H1 (cell line): Measurements from ENCODE around the gene ERGIC3. TPM values are rescaled to one million over a fixed set of nuclear protein-coding genes. Genes with fewer than 3 reads are reported as not detected.

Experiments used
- CTCF ChIA-PET: fragments of 300-600 bp; sonication (Branson Sonifier 250); formaldehyde crosslinking; loops from one replicate; lab custom pipeline; 2021; ENCODE audit not compliant: partially characterized antibody; lab: Charles Lee
- POLR2A ChIA-PET: fragments of 300-600 bp; sonication (Branson Sonifier 250); formaldehyde crosslinking; loops from one replicate; lab custom pipeline; 2021; ENCODE audit warnings: inconsistent platforms; ENCODE audit not compliant: partially characterized antibody; lab: Charles Lee
- DNase-seq, 2 experiments: peaks; one replicate each; pipeline versions ENCODE4 v3.0.0 to v3.0.0-alpha.2; 2010 to 2022; ENCODE audit warnings: low spot score in 2 of 2, low read depth in 1 of 2, mixed read lengths in 1 of 2
- FAIRE-seq: peaks from 2 replicates; lab custom pipeline; 2011; peaks lifted over from hg19 to GRCh38; lab: Jason Lieb, UNC
- H2AFZ ChIP-seq: 2 replicates; pipeline ENCODE4 v1.8.1; 2012; ENCODE audit warnings: low read length, inconsistent platforms
- H2AK5ac ChIP-seq: 2 replicates; pipeline ENCODE4 v1.6.1; 2013; ENCODE audit warnings: low read depth, low read length
- H2BK120ac ChIP-seq: replicated peaks from 2 replicates; pipeline ENCODE3; 2013; ENCODE audit warnings: low read depth, low read length, inconsistent platforms
- H2BK12ac ChIP-seq: 2 replicates; pipeline ENCODE4 v1.6.1; 2013; ENCODE audit warnings: low read depth, low read length
- H2BK15ac ChIP-seq: 2 replicates; pipeline ENCODE4 v1.6.1; 2013; ENCODE audit warnings: low read length
- H2BK20ac ChIP-seq: 2 replicates; pipeline ENCODE4 v1.6.1; 2013; ENCODE audit warnings: low read length
- H2BK5ac ChIP-seq: 2 replicates; pipeline ENCODE4 v1.6.1; 2013; ENCODE audit warnings: low read depth, low read length
- H3K14ac ChIP-seq: 2 replicates; pipeline ENCODE4 v1.6.1; 2013; ENCODE audit warnings: inconsistent platforms; ENCODE audit not compliant: insufficient read length
- H3K18ac ChIP-seq: 2 replicates; pipeline ENCODE4 v1.6.1; 2013; ENCODE audit warnings: low read length; ENCODE audit errors: extremely low read depth
- H3K23ac ChIP-seq: 2 replicates; pipeline ENCODE4 v1.6.1; 2013; ENCODE audit warnings: inconsistent platforms; ENCODE audit not compliant: insufficient read length
- H3K23me2 ChIP-seq: 2 replicates; pipeline ENCODE4 v1.6.1; 2013; ENCODE audit warnings: low read depth, low read length
- H3K27ac ChIP-seq: 2 replicates; pipeline ENCODE4 v1.6.1; 2011; ENCODE audit warnings: low read depth, low read length, inconsistent platforms
- H3K27me3 ChIP-seq, 4 experiments: replicated peaks in 1 of 4; 1 replicate in 1 of 4; 2 replicates in 3 of 4; pipeline versions ENCODE4 v1.6.1 to v1.8.1; 2011 to 2013; ENCODE audit warnings: low read length in 3 of 4, mild to moderate bottlenecking in 3 of 4, inconsistent platforms in 2 of 4, mixed read lengths in 2 of 4, moderate library complexity in 1 of 4; ENCODE audit not compliant: control insufficient read depth in 3 of 4, insufficient read depth in 3 of 4; ENCODE audit errors: extremely low read depth in 1 of 4
- H3K36me3 ChIP-seq, 4 experiments: 2 replicates each; pipeline versions ENCODE4 v1.6.1 to v1.8.1; 2011 to 2013; ENCODE audit warnings: mild to moderate bottlenecking in 4 of 4, low read length in 3 of 4, moderate library complexity in 2 of 4, control low read depth in 1 of 4, inconsistent platforms in 1 of 4; ENCODE audit not compliant: insufficient read depth in 4 of 4, control insufficient read depth in 2 of 4
- H3K4ac ChIP-seq: replicated peaks from 2 replicates; pipeline ENCODE3; 2013; ENCODE audit warnings: low read length, low read depth, mixed read lengths, inconsistent platforms; ENCODE audit not compliant: insufficient read length
- H3K4me1 ChIP-seq, 4 experiments: replicated peaks in 1 of 4; 1 replicate in 1 of 4; 2 replicates in 3 of 4; pipeline versions ENCODE4 v1.6.1 to v1.8.1; 2011 to 2013; ENCODE audit warnings: low read length in 3 of 4, inconsistent platforms in 2 of 4, mixed read lengths in 1 of 4; ENCODE audit not compliant: insufficient read depth in 4 of 4, control insufficient read depth in 3 of 4
- H3K4me2 ChIP-seq, 2 experiments: 2 replicates each; pipeline versions ENCODE4 v1.6.1 to v1.8.1; 2011 to 2013; ENCODE audit warnings: low read depth in 2 of 2, low read length in 2 of 2, control low read depth in 1 of 2, inconsistent platforms in 1 of 2, mild to moderate bottlenecking in 1 of 2; ENCODE audit not compliant: insufficient read depth in 1 of 2
- H3K4me3 ChIP-seq, 4 experiments: fragments of 200-600, 300-600 bp in 1 of 4; sonication (generic), shearing (Covaris generic), sonication (Bioruptor Twin) in 1 of 4; 2 replicates each; pipeline versions ENCODE4 v1.5.1 to v1.8.1; 2011 to 2016; ENCODE audit warnings: low read length in 4 of 4, low read depth in 3 of 4, control low read depth in 2 of 4, inconsistent platforms in 2 of 4, mild to moderate bottlenecking in 2 of 4, mixed read lengths in 1 of 4, moderate library complexity in 1 of 4; ENCODE audit not compliant: insufficient read depth in 2 of 4; ENCODE audit errors: extremely low read depth in 1 of 4
- H3K56ac ChIP-seq: replicated peaks from 2 replicates; pipeline ENCODE3; 2013; ENCODE audit warnings: low read depth, mild to moderate bottlenecking, mixed read lengths, low read length, inconsistent platforms; ENCODE audit not compliant: insufficient read length
- H3K79me1 ChIP-seq: 2 replicates; pipeline ENCODE4 v1.6.1; 2013; ENCODE audit warnings: low read depth, low read length, control low read depth
- H3K79me2 ChIP-seq, 2 experiments: 2 replicates each; pipeline versions ENCODE4 v1.6.1 to v1.8.1; 2012 to 2013; ENCODE audit warnings: low read length in 2 of 2, mild to moderate bottlenecking in 2 of 2, inconsistent platforms in 1 of 2; ENCODE audit not compliant: insufficient read depth in 2 of 2, control insufficient read depth in 1 of 2
- H3K9ac ChIP-seq, 4 experiments: replicated peaks in 1 of 4; 1 replicate in 1 of 4; 2 replicates in 3 of 4; pipeline versions ENCODE4 v1.6.1 to v1.8.1; 2011 to 2013; ENCODE audit warnings: low read depth in 3 of 4, low read length in 3 of 4, control low read depth in 2 of 4, mild to moderate bottlenecking in 2 of 4, moderate library complexity in 2 of 4, inconsistent platforms in 1 of 4; ENCODE audit errors: extremely low read depth in 1 of 4
- H3K9me3 ChIP-seq, 2 experiments: 2 replicates each; pipeline versions ENCODE4 v1.6.1 to v1.8.1; 2012 to 2013; ENCODE audit warnings: mild to moderate bottlenecking in 2 of 2, moderate library complexity in 2 of 2, control low read depth in 1 of 2, inconsistent platforms in 1 of 2, low read depth in 1 of 2, low read length in 1 of 2, mixed read lengths in 1 of 2; ENCODE audit not compliant: insufficient read depth in 2 of 2
- H4K20me1 ChIP-seq, 2 experiments: replicated peaks in 1 of 2; 2 replicates each; pipeline versions ENCODE3 to v1.8.1; 2011 to 2013; ENCODE audit warnings: inconsistent platforms in 2 of 2, low read length in 2 of 2, mild to moderate bottlenecking in 1 of 2; ENCODE audit not compliant: insufficient read depth in 2 of 2, control insufficient read depth in 1 of 2
- H4K5ac ChIP-seq: 2 replicates; pipeline ENCODE4 v1.6.1; 2013; ENCODE audit warnings: low read length, low read depth, mixed read lengths, inconsistent platforms; ENCODE audit not compliant: insufficient read length
- H4K8ac ChIP-seq: 2 replicates; pipeline ENCODE4 v1.8.0; 2013; ENCODE audit warnings: mild to moderate bottlenecking, moderate library complexity, low read length, inconsistent platforms; ENCODE audit not compliant: insufficient read depth; ENCODE audit errors: extremely low read depth
- H4K91ac ChIP-seq: replicated peaks from 2 replicates; pipeline ENCODE3; 2013; ENCODE audit warnings: low read length, mixed read lengths, inconsistent platforms; ENCODE audit not compliant: insufficient read length
- ATF3 ChIP-seq: IDR thresholded peaks from 2 replicates; pipeline ENCODE4 v1.6.1; 2011; ENCODE audit warnings: low read depth, mild to moderate bottlenecking, low read length; ENCODE audit not compliant: insufficient read depth
- CREB1 ChIP-seq: IDR thresholded peaks from 2 replicates; pipeline ENCODE4 v1.6.1; 2012; ENCODE audit warnings: inconsistent platforms
- MAX ChIP-seq: IDR thresholded peaks from 2 replicates; pipeline ENCODE4 v1.6.1; 2012; ENCODE audit warnings: inconsistent platforms
- NANOG ChIP-seq: IDR thresholded peaks from 2 replicates; pipeline ENCODE4 v1.6.1; 2011; ENCODE audit warnings: low read length, low read depth, mild to moderate bottlenecking, inconsistent platforms; ENCODE audit not compliant: insufficient read depth, poor library complexity, severe bottlenecking
- WGBS, 2 experiments: shearing (Covaris generic) in 1 of 2; methylation state at CpG; one replicate each; pipeline versions ENCODE4 v1.1.6 to v1.1.7; 2013 to 2015; ENCODE audit warnings: low lambda C conversion rate in 2 of 2, mixed read lengths in 2 of 2, inconsistent platforms in 1 of 2, low coverage in 1 of 2, missing lambda C conversion rate in 1 of 2; ENCODE audit not compliant: insufficient replicate concordance in 2 of 2, insufficient coverage in 1 of 2, insufficient read length in 1 of 2; ENCODE audit errors: extremely low coverage in 1 of 2, missing lambda C conversion rate in 1 of 2; 5-methylcytosine and 5-hydroxymethylcytosine counted together
- polyA plus RNA-seq, 7 experiments: library from polyadenylated mRNA; depleted of rRNA in 3 of 7; stranded (reverse) in 5 of 7; unstranded in 2 of 7; fragments of >200 nt in 5 of 7; fragments of 200-250 nt in 2 of 7; gene quantifications; 1 replicate in 5 of 7; 2 replicates in 1 of 7; 4 replicates in 1 of 7; pipeline versions ENCODE4 v1.2.1 to v1.2.3, GENCODE V29; 2011 to 2013; ENCODE audit warnings: missing spikeins in 2 of 7, mixed read lengths in 2 of 7
- total RNA-seq: library from RNA; stranded (reverse); fragmentation: NEBNext Ultra II Directional; extraction: Animal tissue kit (Norgen Biotek cat#: 25700); gene quantifications from 2 replicates; pipeline ENCODE4 v1.2.1, GENCODE V29; 2021

The ERGIC3 gene
- total and polyA plus RNA-seq, 2 of the 8 experiments (the other 6 are each of a cell fraction or from before 2014, with no cell fraction given), result 178 to 341 TPM

- H3K36me3 ChIP-seq, result peaks cover 30 to 71% (median 59%) of the 10 kb centered on the region in 4 experiments
- H3K56ac ChIP-seq, result no peak overlapping the region
- H3K4me2 ChIP-seq, result no peak overlapping the region
- peaks cover 0 to 2% of the 10 kb centered on the region in 2 experiments for H4K20me1 ChIP-seq
- FAIRE-seq, result no peak
- no peaks in the 10 kb centered on the region for H3K79me1 ChIP-seq
- H3K4me3 ChIP-seq, result no peak overlapping the region
- CTCF ChIA-PET, result interaction anchor here (0.8 to 2.3 kb wide), 6 partner anchors 10 to 64 kb away, joined by 3 to 12 read pairs (median 6); no protein-coding TSS in a partner anchor
- no peak overlapping the region for H2BK20ac ChIP-seq
- no peaks in the 10 kb centered on the region for H3K4me1 ChIP-seq
- no peak overlapping the region for H3K4ac ChIP-seq
- H2AFZ ChIP-seq, result no peak overlapping the region
- no peak for DNase-seq
- no peaks in the 10 kb centered on the region for H3K23me2 ChIP-seq
- H2AK5ac ChIP-seq, result no peak overlapping the region
- no peak overlapping the region for H3K23ac ChIP-seq
- POLR2A ChIA-PET, result no interaction called here
- H4K8ac ChIP-seq, result no peak overlapping the region
- H2BK15ac ChIP-seq, result no peak overlapping the region
- H3K79me2 ChIP-seq, result no peaks in the 10 kb centered on the region
- H3K14ac ChIP-seq, result no peak overlapping the region
- no peaks in the 10 kb centered on the region for H3K9me3 ChIP-seq
- H2BK120ac ChIP-seq, result no peak overlapping the region
- no peak overlapping the region for H3K9ac ChIP-seq
- H2BK5ac ChIP-seq, result no peak overlapping the region
- H2BK12ac ChIP-seq, result no peak overlapping the region
- no peak overlapping the region for H3K18ac ChIP-seq
- no peaks in the 10 kb centered on the region for H3K27me3 ChIP-seq
- no peak overlapping the region for H4K5ac ChIP-seq
- 87% methylated on average over 3 of the region's 3 CpGs; no CpG with 5 or more reads in 1 of the 2 experiments for WGBS, 2 experiments
- no peak overlapping the region for H3K27ac ChIP-seq
- H4K91ac ChIP-seq, result no peak overlapping the region
- no peak for TF ChIP-seq MAX
- no peak for TF ChIP-seq CREB1
- no peak for TF ChIP-seq NANOG
- TF ChIP-seq ATF3, result no peak
Observed at GRCh38 chr20:35496481-35496880, 45.4 kb upstream of the ERGIC3 start.
